GM21360 (cell line): ENCODE results near the gene TUB.

Source experiments
- ATAC-seq: cut with Tn5 transposase; IDR thresholded peaks from one replicate; pipeline ENCODE4 v1.9.1; 2021; ENCODE audit warnings: mild to moderate bottlenecking, moderate library complexity; ENCODE audit not compliant: unreplicated experiment

TUB gene

GRCh38 chr11:8043756-8044155 lies 37.3 kb upstream of the TUB start:
- no peak for ATAC-seq

GRCh38 chr11:8045839-8046238 lies 35.2 kb upstream of the TUB start:
- no peak for ATAC-seq

GRCh38 chr11:8047382-8047781 lies 33.6 kb upstream of the TUB start:
- no peak for ATAC-seq

- no peak for ATAC-seq
These were observed 31.9 kb upstream of the TUB start for GRCh38 chr11:8049084-8049483.

GRCh38 chr11:8055091-8055835 lies 25.7 kb upstream of the TUB start:
- ATAC-seq, result no peak

GRCh38 chr11:8055836-8056526 lies 25.0 kb upstream of the TUB start:
- ATAC-seq, result no peak

- no peak for ATAC-seq
These were observed 24.1 kb upstream of the TUB start for GRCh38 chr11:8056810-8057463.

GRCh38 chr11:8058216-8058615 lies 22.8 kb upstream of the TUB start:
- ATAC-seq, result no peak

GRCh38 chr11:8059030-8059429 lies 22.0 kb upstream of the TUB start:
- no peak for ATAC-seq

GRCh38 chr11:8059571-8060011 lies 21.4 kb upstream of the TUB start:
- no peak for ATAC-seq

GRCh38 chr11:8060146-8060719 lies 20.8 kb upstream of the TUB start:
- no peak for ATAC-seq

- ATAC-seq, result no peak
These were observed 20.0 kb upstream of the TUB start for GRCh38 chr11:8060801-8061554.

GRCh38 chr11:8061555-8062428 lies 19.2 kb upstream of the TUB start:
- ATAC-seq, result no peak

GRCh38 chr11:8062781-8063257 lies 18.2 kb upstream of the TUB start:
- ATAC-seq, result no peak

GRCh38 chr11:8063324-8063723 lies 17.7 kb upstream of the TUB start:
- no peak for ATAC-seq

- ATAC-seq, result no peak
These were observed 16.0 kb upstream of the TUB start for GRCh38 chr11:8065031-8065430.

- ATAC-seq, result no peak
These were observed 14.7 kb upstream of the TUB start for GRCh38 chr11:8066036-8066910.

- ATAC-seq, result no peak
These were observed 14.0 kb upstream of the TUB start for GRCh38 chr11:8066911-8067455.

GRCh38 chr11:8067567-8067928 lies 13.5 kb upstream of the TUB start:
- ATAC-seq, result no peak
